NCI-H1092 treated with DMSO at 0.1 percent for 48 hours (cell line): ENCODE data around the gene ALDH5A1.

Experiments used
- DNase-seq: peaks from one replicate; lab custom pipeline; 2025; lab: John Stamatoyannopoulos, UW

The ALDH5A1 gene

GRCh38 chr6:24494821-24495795, at the start of gene ALDH5A1:
Gene ALDH5A1, plus strand, starts transcription at chr6:24494969. Its CDS starts 28 bp downstream, at chr6:24494997.
- DNase-seq = peak; percentile 69

- DNase-seq = no peak
Measured at GRCh38 chr6:24445704-24446103, 49.1 kb upstream of the ALDH5A1 start.

- DNase-seq = no peak
Measured at GRCh38 chr6:24446670-24447069, 48.1 kb upstream of the ALDH5A1 start.

- DNase-seq = no peak
Measured at GRCh38 chr6:24448396-24448795, 46.4 kb upstream of the ALDH5A1 start.

GRCh38 chr6:24448828-24449525, 45.8 kb upstream of the ALDH5A1 start:
- no peak for DNase-seq

- DNase-seq = no peak
Measured at GRCh38 chr6:24451581-24452388, 43.0 kb upstream of the ALDH5A1 start.

GRCh38 chr6:24453921-24454320, 40.8 kb upstream of the ALDH5A1 start:
- DNase-seq = no peak

GRCh38 chr6:24454452-24454851, 40.3 kb upstream of the ALDH5A1 start:
- no peak for DNase-seq

- DNase-seq = no peak
Measured at GRCh38 chr6:24455061-24455460, 39.7 kb upstream of the ALDH5A1 start.

GRCh38 chr6:24458134-24458533, 36.6 kb upstream of the ALDH5A1 start:
- no peak for DNase-seq

GRCh38 chr6:24458941-24459340, 35.8 kb upstream of the ALDH5A1 start:
- DNase-seq = no peak

- DNase-seq = no peak
Measured at GRCh38 chr6:24460966-24461365, 33.8 kb upstream of the ALDH5A1 start.

GRCh38 chr6:24464253-24465038, 30.3 kb upstream of the ALDH5A1 start:
- no peak for DNase-seq

GRCh38 chr6:24469811-24470210, 25.0 kb upstream of the ALDH5A1 start:
- no peak for DNase-seq

GRCh38 chr6:24472181-24472580, 22.6 kb upstream of the ALDH5A1 start:
- DNase-seq = no peak

- DNase-seq = no peak
Measured at GRCh38 chr6:24476631-24477030, 18.1 kb upstream of the ALDH5A1 start.

- DNase-seq = no peak
Measured at GRCh38 chr6:24477070-24477469, 17.7 kb upstream of the ALDH5A1 start.

- DNase-seq = no peak
Measured at GRCh38 chr6:24478903-24479302, 15.9 kb upstream of the ALDH5A1 start.

GRCh38 chr6:24480705-24481104, 14.1 kb upstream of the ALDH5A1 start:
- no peak for DNase-seq

GRCh38 chr6:24481449-24481848, 13.3 kb upstream of the ALDH5A1 start:
- no peak for DNase-seq

GRCh38 chr6:24484657-24485323, 10.0 kb upstream of the ALDH5A1 start:
- DNase-seq = no peak
